SU-DHL-6 (cell line): ENCODE results near the gene EOMES.

Source experiments
- H2AFZ ChIP-seq: fragments of 200-600 bp; sonication (generic); 2 replicates; pipeline ENCODE4 v1.6.1; 2014; ENCODE audit warnings: low read depth, mild to moderate bottlenecking, moderate library complexity, mixed read lengths, antibody characterized with exemption, low read length; ENCODE audit not compliant: severe bottlenecking
- H3F3A ChIP-seq: fragments of 200-600 bp; shearing (Covaris generic); 2 replicates; pipeline ENCODE4 v1.6.0; 2016; ENCODE audit warnings: antibody characterized with exemption, mild to moderate bottlenecking; ENCODE audit not compliant: insufficient read depth
- H3K27ac ChIP-seq: fragments of 200-600 bp; sonication (generic); 2 replicates; pipeline ENCODE4 v1.5.1; 2016; ENCODE audit warnings: low read depth, mild to moderate bottlenecking, low read length, moderate library complexity, mixed read lengths
- H3K27me3 ChIP-seq: fragments of 200-600 bp; sonication (generic), shearing (Covaris generic); 2 replicates; pipeline ENCODE4 v1.6.0; 2014; ENCODE audit warnings: mild to moderate bottlenecking, low read length
- H3K36me3 ChIP-seq: fragments of 200-600 bp; sonication (generic); 2 replicates; pipeline ENCODE4 v1.6.1; 2014; ENCODE audit warnings: mild to moderate bottlenecking, low read length, mixed read lengths
- H3K4me2 ChIP-seq: fragments of 300-600, 200-600 bp; shearing (Covaris generic), sonication (generic); 2 replicates; pipeline ENCODE4 v1.6.0; 2014; ENCODE audit warnings: low read length, low read depth, mild to moderate bottlenecking; ENCODE audit not compliant: poor library complexity, severe bottlenecking
- H3K4me3 ChIP-seq: fragments of 200-600 bp; sonication (generic); 2 replicates; pipeline ENCODE4 v1.5.1; 2014; ENCODE audit warnings: antibody characterized with exemption, low read length, mild to moderate bottlenecking, mixed read lengths; ENCODE audit not compliant: insufficient read depth, poor library complexity, severe bottlenecking
- H3K79me2 ChIP-seq: fragments of 200-600 bp; sonication (generic); 2 replicates; pipeline ENCODE4 v1.6.1; 2014; ENCODE audit warnings: mild to moderate bottlenecking, low read length, moderate library complexity; ENCODE audit not compliant: insufficient read depth
- H3K9ac ChIP-seq: fragments of 200-600 bp; sonication (generic); 2 replicates; pipeline ENCODE4 v1.7.0; 2014; ENCODE audit warnings: mild to moderate bottlenecking, low read length
- H3K9me2 ChIP-seq: fragments of 200-600 bp; sonication (generic); replicated peaks from 2 replicates; pipeline ENCODE4 v1.6.1; 2014; ENCODE audit warnings: low read length; ENCODE audit not compliant: insufficient read depth
- H3K9me3 ChIP-seq: fragments of 200-600 bp; sonication (generic); 2 replicates; pipeline ENCODE4 v1.6.1; 2014; ENCODE audit warnings: low read length, mixed read lengths; ENCODE audit not compliant: insufficient read depth
- H4K20me1 ChIP-seq: fragments of 200-600 bp; sonication (generic); 2 replicates; pipeline ENCODE4 v1.6.1; 2014; ENCODE audit warnings: low read depth, mild to moderate bottlenecking, antibody characterized with exemption, low read length, moderate library complexity, mixed read lengths
- EZH2phosphoT487 ChIP-seq: fragments of 200-600 bp; sonication (generic), shearing (Covaris generic); conservative IDR thresholded peaks from 2 replicates; pipeline ENCODE4 v1.6.1; 2018; ENCODE audit warnings: mild to moderate bottlenecking, antibody characterized with exemption, low read length, moderate library complexity, mixed read lengths
- TF ChIP-seq, protein P1 (sequence below): fragments of 200-600 bp; sonication (generic); IDR thresholded peaks from one replicate; pipeline ENCODE4 v1.5.1; 2017; ENCODE audit warnings: antibody characterized with exemption, mild to moderate bottlenecking, low read length, moderate library complexity; ENCODE audit not compliant: insufficient read depth, poor library complexity, severe bottlenecking

Gene EOMES

DNA sequence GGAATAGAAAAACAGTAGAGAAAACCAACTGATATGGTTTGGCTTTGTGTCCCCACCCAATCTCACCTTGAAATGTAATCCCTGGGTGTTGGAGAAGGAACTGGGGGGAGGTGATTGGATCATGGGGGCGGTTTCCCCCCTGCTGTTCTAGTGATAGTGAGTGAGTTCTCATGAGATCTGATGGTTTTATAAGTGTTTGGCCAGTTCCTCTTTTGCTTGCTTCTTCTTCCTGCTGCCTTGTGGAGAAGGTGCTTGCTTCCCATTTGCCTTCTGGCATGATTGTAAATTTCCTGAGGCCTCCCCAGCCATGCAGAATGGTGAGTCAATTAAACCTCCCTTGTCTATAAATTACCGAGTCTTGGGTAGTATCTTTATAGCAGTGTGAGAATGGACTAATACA lies 48.4 kb downstream of the EOMES start:
- TF ChIP-seq, protein P1, sequence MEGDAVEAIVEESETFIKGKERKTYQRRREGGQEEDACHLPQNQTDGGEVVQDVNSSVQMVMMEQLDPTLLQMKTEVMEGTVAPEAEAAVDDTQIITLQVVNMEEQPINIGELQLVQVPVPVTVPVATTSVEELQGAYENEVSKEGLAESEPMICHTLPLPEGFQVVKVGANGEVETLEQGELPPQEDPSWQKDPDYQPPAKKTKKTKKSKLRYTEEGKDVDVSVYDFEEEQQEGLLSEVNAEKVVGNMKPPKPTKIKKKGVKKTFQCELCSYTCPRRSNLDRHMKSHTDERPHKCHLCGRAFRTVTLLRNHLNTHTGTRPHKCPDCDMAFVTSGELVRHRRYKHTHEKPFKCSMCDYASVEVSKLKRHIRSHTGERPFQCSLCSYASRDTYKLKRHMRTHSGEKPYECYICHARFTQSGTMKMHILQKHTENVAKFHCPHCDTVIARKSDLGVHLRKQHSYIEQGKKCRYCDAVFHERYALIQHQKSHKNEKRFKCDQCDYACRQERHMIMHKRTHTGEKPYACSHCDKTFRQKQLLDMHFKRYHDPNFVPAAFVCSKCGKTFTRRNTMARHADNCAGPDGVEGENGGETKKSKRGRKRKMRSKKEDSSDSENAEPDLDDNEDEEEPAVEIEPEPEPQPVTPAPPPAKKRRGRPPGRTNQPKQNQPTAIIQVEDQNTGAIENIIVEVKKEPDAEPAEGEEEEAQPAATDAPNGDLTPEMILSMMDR: no peak
- TF ChIP-seq EZH2phosphoT487: no peak
- Histone ChIP-seq H3F3A (no peaks in the 10 kb centered on the region), H3K9me2 (no peaks in the 10 kb centered on the region), H3K4me2 (no peak overlapping the region), H2AFZ (no peak overlapping the region), H3K9me3 (no peaks in the 10 kb centered on the region), H3K36me3 (no peaks in the 10 kb centered on the region), H3K9ac (no peak overlapping the region), H3K4me3 (no peak overlapping the region), H3K27me3 (no peaks in the 10 kb centered on the region), H3K79me2 (no peaks in the 10 kb centered on the region), H4K20me1 (no peaks in the 10 kb centered on the region), H3K27ac (no peak overlapping the region)

DNA sequence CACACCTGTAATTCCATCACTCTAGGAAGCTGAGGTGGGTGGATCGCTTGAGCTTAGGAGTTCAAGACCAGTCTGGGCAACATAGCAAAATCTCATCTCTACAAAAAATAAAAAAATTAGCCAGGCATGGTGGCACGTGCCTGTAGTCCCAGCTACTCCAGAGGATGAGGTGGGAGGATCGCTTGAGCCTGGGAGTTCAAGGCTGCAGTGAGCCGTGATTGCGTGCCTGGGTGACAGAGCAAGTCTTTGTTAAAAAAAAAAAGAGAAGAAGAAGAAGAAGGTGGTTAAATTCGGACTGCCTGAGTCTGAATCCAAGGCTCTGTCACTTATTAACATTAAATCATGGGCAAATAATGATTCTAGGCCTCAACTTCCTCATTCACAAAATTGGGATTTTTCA lies 51.0 kb downstream of the EOMES start:
- Histone ChIP-seq H3K27ac (no peak overlapping the region), H3K9me3 (no peaks in the 10 kb centered on the region), H2AFZ (no peak overlapping the region)

DNA sequence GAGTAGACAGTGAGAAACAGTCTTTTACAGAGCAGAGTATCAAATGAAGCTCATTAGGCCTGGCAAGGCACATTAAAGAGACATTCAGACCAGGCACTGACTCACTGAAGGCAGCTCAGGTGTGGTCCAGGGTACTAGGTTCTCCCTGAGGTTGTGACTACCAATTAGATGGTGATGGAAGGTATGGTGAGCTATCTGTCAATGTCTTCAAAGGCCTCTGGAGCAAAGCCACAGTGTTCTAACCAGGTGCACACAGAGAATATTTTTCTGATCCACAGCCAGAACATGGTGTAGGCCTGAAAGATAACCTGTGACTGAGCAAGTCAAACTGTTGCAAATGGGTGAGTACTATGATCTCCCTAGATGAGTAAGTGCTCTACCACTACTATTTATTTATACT lies 51.5 kb downstream of the EOMES start:
- Histone ChIP-seq H3K27me3 (no peaks in the 10 kb centered on the region), H3K36me3 (no peaks in the 10 kb centered on the region), H3K9me2 (no peaks in the 10 kb centered on the region), H3K9ac (no peak overlapping the region), H3K4me2 (no peak overlapping the region), H3K4me3 (no peak overlapping the region), H3K27ac (no peak overlapping the region), H4K20me1 (no peaks in the 10 kb centered on the region), H3K9me3 (no peaks in the 10 kb centered on the region), H2AFZ (no peak overlapping the region), H3F3A (no peaks in the 10 kb centered on the region), H3K79me2 (no peaks in the 10 kb centered on the region)
- no peak for TF ChIP-seq EZH2phosphoT487
- TF ChIP-seq, protein P1: no peak

More for the DNA sequence above, 51.0 kb downstream of the EOMES start:
- Histone ChIP-seq H3K9ac (no peak overlapping the region), H3K27me3 (no peaks in the 10 kb centered on the region), H3F3A (no peaks in the 10 kb centered on the region), H4K20me1 (no peaks in the 10 kb centered on the region), H3K4me2 (no peak overlapping the region), H3K4me3 (no peak overlapping the region), H3K36me3 (no peaks in the 10 kb centered on the region), H3K9me2 (no peaks in the 10 kb centered on the region), H3K79me2 (no peaks in the 10 kb centered on the region)
- TF ChIP-seq EZH2phosphoT487: no peak
- TF ChIP-seq, protein P1: no peak
